ENCODE results near the gene RPS21. TPM values are rescaled to one million over a fixed set of nuclear protein-coding genes. Genes with fewer than 3 reads are reported as not detected.

Gene RPS21
- total and polyA plus RNA-seq, 2 donors: 1,987 to 6,072 TPM

DNA sequence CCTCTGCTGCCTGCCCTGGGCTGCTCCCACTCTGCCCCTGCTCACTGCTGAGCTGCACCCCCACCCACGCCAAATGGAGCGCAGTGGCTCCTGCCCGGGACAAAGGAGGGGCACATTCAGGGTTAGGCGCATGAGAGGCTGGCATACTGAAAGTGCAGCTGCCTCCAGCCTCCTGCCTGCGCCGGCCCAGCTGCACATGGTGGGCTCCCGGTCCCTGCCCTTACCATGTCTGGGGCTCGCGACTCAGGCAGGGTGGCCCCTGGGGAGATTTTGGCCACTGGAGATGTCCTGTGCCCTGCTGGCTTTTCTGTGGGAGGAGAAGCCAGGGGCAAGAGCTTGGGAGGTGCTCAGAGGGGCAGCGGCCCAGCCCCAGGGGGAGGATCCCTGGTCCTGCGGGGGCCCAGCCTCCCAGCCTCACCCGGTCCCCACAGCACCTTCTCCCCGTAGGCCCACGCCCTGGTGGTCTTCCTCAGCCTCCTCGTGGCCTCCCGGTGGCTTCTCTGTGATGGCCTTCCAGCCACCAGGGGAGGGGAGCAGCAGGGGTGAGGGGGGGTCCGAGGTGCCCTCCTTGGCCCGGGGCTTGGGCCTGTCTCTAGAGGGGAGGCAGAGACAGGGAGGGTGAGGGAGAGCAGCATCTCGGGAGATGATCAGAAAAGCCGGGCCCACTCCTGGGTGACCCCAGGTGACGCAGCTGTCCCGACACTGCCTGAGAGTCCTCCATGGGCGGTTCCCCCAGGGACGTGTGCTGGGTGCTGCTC lies 28.6 kb downstream of the RPS21 start:
- Histone ChIP-seq H3K9me3 (ENCODE audit: control insufficient read depth in 2 of 2, insufficient read depth in 1 of 2, low read length in 1 of 2) (no peaks in the 10 kb centered on the region), H3K27me3 (ENCODE audit: control insufficient read depth in 2 of 2, insufficient read depth in 1 of 2, low read length in 1 of 2) (peaks cover 0 to 6% of the 10 kb centered on the region in 2 donors), H3K27ac (ENCODE audit: low read depth in 1 of 2, low read length in 1 of 2) (no peak overlapping the region), H3K36me3 (ENCODE audit: control insufficient read depth in 2 of 2, insufficient read depth in 2 of 2, low read length in 1 of 2) (no peaks in the 10 kb centered on the region), H3K4me3 (ENCODE audit: low read length in 2 of 2) (no peak overlapping the region), H3K4me1 (ENCODE audit: control insufficient read depth in 2 of 2, insufficient read depth in 2 of 2, low read length in 2 of 2) (no peaks in the 10 kb centered on the region)
- WGBS: 89% methylated on average over 24 of the region's 24 CpGs
- DNase-seq (ENCODE audit: low read depth in 6 of 9, low spot score in 9 of 9): no peak

DNA sequence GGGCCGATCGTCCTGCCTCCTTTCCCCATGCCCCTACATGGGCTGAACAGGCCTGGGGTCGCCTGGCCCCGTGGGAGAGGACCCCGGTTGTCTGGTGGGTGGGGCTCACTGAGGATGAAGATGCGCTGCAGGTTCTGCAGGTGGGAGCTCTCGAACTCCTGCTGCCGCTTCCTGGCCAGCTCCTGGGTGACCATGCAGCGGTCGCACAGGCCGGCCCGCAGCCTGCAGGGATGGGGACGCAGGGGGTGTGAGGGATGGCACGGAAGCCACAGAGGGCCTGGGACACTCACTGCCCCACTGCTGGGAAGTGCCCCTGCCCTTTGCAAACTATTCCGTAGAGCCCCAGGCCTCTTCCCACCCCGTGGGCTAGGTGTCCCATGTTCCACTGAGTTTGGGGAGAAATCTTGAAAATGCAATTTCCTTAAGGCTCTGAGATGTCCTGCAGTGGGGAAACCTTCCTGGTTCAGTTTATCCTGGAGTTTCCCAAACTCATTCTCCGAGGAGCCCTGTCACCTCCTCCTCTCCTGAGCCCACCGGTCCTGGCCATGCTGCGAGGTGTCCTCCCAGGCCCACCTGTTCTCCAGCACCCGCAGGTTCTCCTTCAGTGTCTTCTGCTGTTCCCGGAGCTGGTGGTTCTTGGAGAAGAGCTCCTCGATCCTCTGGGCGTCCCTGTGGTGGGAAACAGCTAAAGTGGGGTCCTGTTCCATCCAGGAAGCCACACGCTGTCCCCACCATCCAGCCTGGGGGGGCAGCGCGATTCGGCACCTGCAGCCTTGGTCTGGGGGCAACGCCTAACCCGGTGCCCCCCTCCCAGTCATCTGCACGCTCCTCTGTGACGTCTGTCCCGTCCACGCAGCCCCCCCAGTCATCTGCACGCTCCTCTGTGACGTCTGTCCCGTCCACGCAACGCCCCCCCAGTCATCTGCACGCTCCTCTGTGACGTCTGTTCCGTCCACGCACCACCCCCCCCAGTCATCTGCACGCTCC lies 30.0 kb downstream of the RPS21 start:
- no peak overlapping the region for H3K27ac ChIP-seq (ENCODE audit: low read depth in 1 of 2, low read length in 1 of 2)
- H3K4me3 ChIP-seq (ENCODE audit: low read length in 2 of 2): no peak overlapping the region
- H3K36me3 ChIP-seq (ENCODE audit: control insufficient read depth in 2 of 2, insufficient read depth in 2 of 2, low read length in 1 of 2): no peaks in the 10 kb centered on the region
- 89% methylated on average over 43 of the region's 43 CpGs for WGBS
- H3K4me1 ChIP-seq (ENCODE audit: control insufficient read depth in 2 of 2, insufficient read depth in 2 of 2, low read length in 2 of 2): no peaks in the 10 kb centered on the region
- DNase-seq (ENCODE audit: low read depth in 6 of 9, low spot score in 9 of 9): no peak
- peaks cover 0 to 1% of the 10 kb centered on the region in 2 donors for H3K9me3 ChIP-seq (ENCODE audit: control insufficient read depth in 2 of 2, insufficient read depth in 1 of 2, low read length in 1 of 2)
- H3K27me3 ChIP-seq (ENCODE audit: control insufficient read depth in 2 of 2, insufficient read depth in 1 of 2, low read length in 1 of 2): no peaks in the 10 kb centered on the region

DNA sequence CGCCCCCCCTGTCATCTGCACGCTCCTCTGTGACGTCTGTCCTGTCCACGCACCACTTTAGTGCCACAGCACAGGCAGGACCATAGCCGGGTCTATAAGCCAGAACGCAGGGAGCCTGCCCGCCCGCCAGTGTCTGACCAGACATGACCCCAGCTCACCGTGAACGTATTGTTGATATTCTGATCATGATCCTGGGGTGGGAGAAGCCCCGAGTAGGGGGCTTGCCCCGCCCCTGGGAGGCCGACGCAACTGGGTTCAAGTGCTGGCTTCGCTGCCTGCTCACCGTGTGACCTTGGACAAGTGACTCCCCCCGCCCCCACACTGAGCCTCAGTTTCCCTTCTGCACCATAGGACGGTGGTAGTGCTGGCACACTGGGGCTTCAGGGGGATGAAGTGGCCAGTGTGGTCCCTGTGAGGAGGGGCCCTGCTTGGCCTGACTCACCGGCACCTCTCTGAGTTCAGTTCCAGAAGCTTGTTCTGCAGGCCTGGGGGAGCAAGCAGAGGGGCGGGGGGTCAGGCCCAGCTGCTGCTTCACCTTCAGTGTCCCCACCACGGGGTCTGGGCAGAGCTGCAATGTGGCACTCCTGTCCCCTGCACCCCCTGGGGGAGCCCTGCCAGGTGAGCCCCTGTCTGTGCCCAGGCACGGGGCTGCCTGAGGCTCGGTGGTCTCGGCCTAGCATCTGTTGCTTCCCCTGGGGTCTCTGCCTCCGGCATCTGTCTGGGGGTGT lies 31.2 kb downstream of the RPS21 start:
- Histone ChIP-seq H3K4me1 (ENCODE audit: control insufficient read depth in 2 of 2, insufficient read depth in 2 of 2, low read length in 2 of 2) (no peaks in the 10 kb centered on the region), H3K27me3 (ENCODE audit: control insufficient read depth in 2 of 2, insufficient read depth in 1 of 2, low read length in 1 of 2) (peaks cover 0 to 2% of the 10 kb centered on the region in 2 donors), H3K9me3 (ENCODE audit: control insufficient read depth in 2 of 2, insufficient read depth in 1 of 2, low read length in 1 of 2) (peaks cover 0 to 2% of the 10 kb centered on the region in 2 donors), H3K36me3 (ENCODE audit: control insufficient read depth in 2 of 2, insufficient read depth in 2 of 2, low read length in 1 of 2) (no peaks in the 10 kb centered on the region), H3K4me3 (ENCODE audit: low read length in 2 of 2) (no peak overlapping the region), H3K27ac (ENCODE audit: low read depth in 1 of 2, low read length in 1 of 2) (no peak overlapping the region)
- WGBS: 92% methylated on average over 25 of the region's 25 CpGs
- no peak for DNase-seq (ENCODE audit: low read depth in 6 of 9, low spot score in 9 of 9)

DNA sequence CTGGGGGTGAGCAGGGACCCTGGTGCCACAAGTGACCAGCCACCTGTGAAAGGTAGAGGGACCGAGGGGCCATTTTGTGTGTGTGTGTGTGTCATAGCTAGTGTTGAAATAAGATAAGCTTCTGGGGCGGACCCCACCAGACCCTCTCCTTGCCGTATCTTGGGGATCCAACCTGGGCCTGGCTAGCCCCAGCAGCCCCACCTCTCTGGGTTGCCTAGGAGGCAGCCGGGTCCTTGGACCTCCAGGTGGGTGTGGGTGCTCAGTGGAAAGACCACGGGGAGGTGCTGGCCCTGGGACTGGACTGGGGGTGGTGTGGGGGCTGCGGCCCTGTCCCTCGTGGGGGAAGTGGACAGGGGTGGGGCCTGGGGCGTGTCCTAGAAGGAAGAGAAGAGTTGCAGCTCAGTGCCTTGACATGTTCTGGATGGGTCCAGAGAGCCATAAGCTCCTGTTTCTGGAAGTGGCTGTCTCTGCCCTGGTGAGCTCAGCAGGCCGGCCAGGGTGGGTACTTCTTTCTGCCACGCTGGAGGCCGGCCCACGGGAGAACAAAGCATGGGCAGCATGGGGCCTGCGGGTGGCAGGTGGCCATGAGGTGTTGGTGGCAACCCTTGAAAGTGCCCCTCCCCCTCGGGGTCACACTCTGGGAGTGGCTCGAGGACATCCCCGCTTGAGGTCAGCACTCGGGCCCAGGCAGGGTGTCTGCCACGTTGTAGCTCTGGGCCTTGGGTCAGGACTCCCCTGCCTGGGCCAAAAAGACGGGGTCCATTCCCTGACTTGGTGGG lies 32.0 kb downstream of the RPS21 start:
- Histone ChIP-seq H3K4me1 (ENCODE audit: control insufficient read depth in 2 of 2, insufficient read depth in 2 of 2, low read length in 2 of 2) (no peaks in the 10 kb centered on the region), H3K36me3 (ENCODE audit: control insufficient read depth in 2 of 2, insufficient read depth in 2 of 2, low read length in 1 of 2) (no peaks in the 10 kb centered on the region), H3K4me3 (ENCODE audit: low read length in 2 of 2) (no peak overlapping the region), H3K9me3 (ENCODE audit: control insufficient read depth in 2 of 2, insufficient read depth in 1 of 2, low read length in 1 of 2) (peaks cover 0 to 2% of the 10 kb centered on the region in 2 donors), H3K27ac (ENCODE audit: low read depth in 1 of 2, low read length in 1 of 2) (no peak overlapping the region), H3K27me3 (ENCODE audit: control insufficient read depth in 2 of 2, insufficient read depth in 1 of 2, low read length in 1 of 2) (peaks cover 0 to 6% of the 10 kb centered on the region in 2 donors)
- no peak for DNase-seq (ENCODE audit: low read depth in 6 of 9, low spot score in 9 of 9)
- WGBS: 91% methylated on average over 19 of the region's 19 CpGs

DNA sequence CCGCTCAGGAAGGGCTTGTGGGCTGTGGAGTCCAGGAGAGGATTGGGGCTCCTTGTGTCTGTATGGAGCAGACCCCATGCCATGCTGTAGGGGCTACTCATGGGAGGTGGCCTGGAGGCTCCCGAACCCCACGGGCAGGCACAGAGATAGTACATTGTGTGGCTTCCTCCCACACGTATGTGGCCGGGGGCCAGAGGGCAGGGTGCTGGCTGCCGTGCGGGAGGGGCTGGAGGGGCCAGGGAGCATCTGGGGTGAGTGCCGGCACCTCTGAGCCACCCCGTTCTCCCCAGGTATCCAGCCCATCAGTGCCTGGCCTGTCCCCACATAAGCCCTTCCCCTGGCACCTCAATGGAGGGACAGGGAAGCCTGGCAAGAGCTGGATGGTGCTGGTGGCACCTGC lies 32.9 kb downstream of the RPS21 start:
- peaks cover 0 to 6% of the 10 kb centered on the region in 2 donors for H3K27me3 ChIP-seq (ENCODE audit: control insufficient read depth in 2 of 2, insufficient read depth in 1 of 2, low read length in 1 of 2)
- 85% methylated on average over 9 of the region's 9 CpGs for WGBS
- no peak for DNase-seq (ENCODE audit: low read depth in 6 of 9, low spot score in 9 of 9)
- no peak overlapping the region for H3K4me3 ChIP-seq (ENCODE audit: low read length in 2 of 2)
- H3K4me1 ChIP-seq (ENCODE audit: control insufficient read depth in 2 of 2, insufficient read depth in 2 of 2, low read length in 2 of 2): no peaks in the 10 kb centered on the region
- no peaks in the 10 kb centered on the region for H3K36me3 ChIP-seq (ENCODE audit: control insufficient read depth in 2 of 2, insufficient read depth in 2 of 2, low read length in 1 of 2)
- peaks cover 0 to 2% of the 10 kb centered on the region in 2 donors for H3K9me3 ChIP-seq (ENCODE audit: control insufficient read depth in 2 of 2, insufficient read depth in 1 of 2, low read length in 1 of 2)
- no peak overlapping the region for H3K27ac ChIP-seq (ENCODE audit: low read depth in 1 of 2, low read length in 1 of 2)

DNA sequence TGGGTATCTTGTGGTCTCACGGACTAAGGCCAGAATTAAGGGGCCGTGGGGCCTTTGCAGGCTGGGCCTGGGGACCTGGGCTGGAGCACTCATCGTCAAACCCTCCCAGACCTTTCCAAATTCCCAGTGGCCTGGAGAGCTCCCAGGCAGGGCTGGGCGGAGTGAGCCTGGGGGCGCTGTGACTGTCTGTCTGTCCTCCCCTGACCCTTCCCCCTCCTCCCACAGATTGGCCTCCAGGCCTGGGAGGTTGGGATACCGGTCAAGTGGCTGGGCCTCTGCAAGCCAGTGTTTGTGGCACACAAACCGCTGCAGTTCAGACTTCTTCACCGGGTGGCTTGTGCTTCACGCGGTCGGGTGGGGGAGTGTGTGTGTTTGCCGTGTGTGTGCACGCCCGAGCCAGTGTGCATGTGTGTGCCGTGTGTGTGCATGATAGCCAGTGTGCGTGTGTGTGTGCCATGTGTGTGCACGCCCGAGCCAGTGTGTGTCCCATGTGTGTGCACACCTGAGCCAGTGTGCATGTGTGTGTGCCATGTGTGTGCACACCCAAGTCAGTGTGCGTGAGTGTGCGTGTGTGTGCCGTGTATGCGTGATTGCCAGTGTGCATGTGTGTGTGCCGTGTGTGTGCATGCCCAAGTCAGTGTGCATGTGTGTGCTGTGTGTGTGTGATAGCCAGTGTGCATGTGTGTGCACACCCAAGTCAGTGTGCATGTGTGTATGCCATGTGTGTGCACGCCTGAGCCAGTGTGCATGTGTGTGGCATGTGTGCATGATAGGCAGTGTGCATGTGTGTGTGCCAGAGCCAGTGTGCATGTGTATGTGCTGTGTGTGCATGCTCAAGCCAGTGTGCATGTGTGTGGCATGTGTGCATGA lies 34.2 kb downstream of the RPS21 start:
- DNase-seq (ENCODE audit: low read depth in 6 of 9, low spot score in 9 of 9): no peak
- Histone ChIP-seq H3K4me3 (ENCODE audit: low read length in 2 of 2) (no peak overlapping the region), H3K27ac (ENCODE audit: low read depth in 1 of 2, low read length in 1 of 2) (no peak overlapping the region), H3K9me3 (ENCODE audit: control insufficient read depth in 2 of 2, insufficient read depth in 1 of 2, low read length in 1 of 2) (peaks cover 0 to 2% of the 10 kb centered on the region in 2 donors), H3K36me3 (ENCODE audit: control insufficient read depth in 2 of 2, insufficient read depth in 2 of 2, low read length in 1 of 2) (no peaks in the 10 kb centered on the region), H3K4me1 (ENCODE audit: control insufficient read depth in 2 of 2, insufficient read depth in 2 of 2, low read length in 2 of 2) (no peaks in the 10 kb centered on the region), H3K27me3 (ENCODE audit: control insufficient read depth in 2 of 2, insufficient read depth in 1 of 2, low read length in 1 of 2) (peaks cover 0 to 6% of the 10 kb centered on the region in 2 donors)
- 93% methylated on average over 24 of the region's 24 CpGs for WGBS

DNA sequence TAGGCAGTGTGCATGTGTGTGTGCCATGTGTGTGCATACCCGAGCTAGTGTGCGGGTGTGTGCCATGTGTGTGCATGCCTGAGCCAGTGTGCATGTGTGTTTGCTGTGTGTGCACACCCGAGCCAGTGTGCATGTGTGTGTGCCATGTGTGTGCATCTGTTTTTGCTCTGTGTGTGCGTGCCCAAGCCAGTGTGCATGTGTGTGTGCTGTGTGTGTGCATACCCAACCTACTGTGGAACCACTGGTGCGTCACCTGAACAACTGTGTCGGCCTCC lies 34.8 kb downstream of the RPS21 start:
- DNase-seq (ENCODE audit: low read depth in 6 of 9, low spot score in 9 of 9): no peak
- Histone ChIP-seq H3K4me3 (ENCODE audit: low read length in 2 of 2) (no peak overlapping the region), H3K4me1 (ENCODE audit: control insufficient read depth in 2 of 2, insufficient read depth in 2 of 2, low read length in 2 of 2) (no peaks in the 10 kb centered on the region), H3K9me3 (ENCODE audit: control insufficient read depth in 2 of 2, insufficient read depth in 1 of 2, low read length in 1 of 2) (peaks cover 0 to 2% of the 10 kb centered on the region in 2 donors), H3K36me3 (ENCODE audit: control insufficient read depth in 2 of 2, insufficient read depth in 2 of 2, low read length in 1 of 2) (no peaks in the 10 kb centered on the region), H3K27ac (ENCODE audit: low read depth in 1 of 2, low read length in 1 of 2) (no peak overlapping the region), H3K27me3 (ENCODE audit: control insufficient read depth in 2 of 2, insufficient read depth in 1 of 2, low read length in 1 of 2) (peaks cover 0 to 9% of the 10 kb centered on the region in 2 donors)
- 88% methylated on average over 6 of the region's 6 CpGs for WGBS

All from thymus (tissue), 11 donors.